HG02970 (cell line): ENCODE data around the gene ABHD5.

Experiments
- ATAC-seq: cut with Tn5 transposase; IDR thresholded peaks from one replicate; pipeline ENCODE4 v1.9.1; 2021; ENCODE audit warnings: mild to moderate bottlenecking, moderate library complexity, moderate number of reproducible peaks; ENCODE audit not compliant: unreplicated experiment, low FRiP score

The ABHD5 gene

GRCh38 chr3:43684944-43685343, 5.8 kb upstream of the ABHD5 start:
- ATAC-seq: no peak

GRCh38 chr3:43685921-43686320, 4.8 kb upstream of the ABHD5 start:
- no peak for ATAC-seq

GRCh38 chr3:43686333-43686699, 4.4 kb upstream of the ABHD5 start:
- ATAC-seq: no peak

GRCh38 chr3:43686700-43687498, 3.8 kb upstream of the ABHD5 start:
- ATAC-seq: no peak

- no peak for ATAC-seq
Observed at GRCh38 chr3:43687499-43687811, 3.3 kb upstream of the ABHD5 start.

- ATAC-seq: no peak
Observed at GRCh38 chr3:43688245-43688650, 2.5 kb upstream of the ABHD5 start.

- no peak for ATAC-seq
Observed at GRCh38 chr3:43689166-43689565, 1.6 kb upstream of the ABHD5 start.

GRCh38 chr3:43689766-43690399, 855 bp upstream of the ABHD5 start:
- no peak for ATAC-seq

GRCh38 chr3:43691120-43691995, 620 bp downstream of the ABHD5 start:
- ATAC-seq: no peak

GRCh38 chr3:43692085-43692855, 1.5 kb downstream of the ABHD5 start:
- no peak for ATAC-seq

GRCh38 chr3:43692971-43693370, 2.2 kb downstream of the ABHD5 start:
- ATAC-seq: no peak

- no peak for ATAC-seq
Observed at GRCh38 chr3:43693594-43693993, 2.9 kb downstream of the ABHD5 start.

GRCh38 chr3:43695443-43695842, 4.7 kb downstream of the ABHD5 start:
- no peak for ATAC-seq

GRCh38 chr3:43695863-43696262, 5.1 kb downstream of the ABHD5 start:
- ATAC-seq: no peak

- ATAC-seq: no peak
Observed at GRCh38 chr3:43696441-43696840, 5.7 kb downstream of the ABHD5 start.

GRCh38 chr3:43696881-43697280, 6.1 kb downstream of the ABHD5 start:
- ATAC-seq: no peak

GRCh38 chr3:43699864-43700263, 9.1 kb downstream of the ABHD5 start:
- no peak for ATAC-seq

GRCh38 chr3:43704697-43705096, 14.0 kb downstream of the ABHD5 start:
- no peak for ATAC-seq

GRCh38 chr3:43706342-43706741, 15.6 kb downstream of the ABHD5 start:
- ATAC-seq: no peak

GRCh38 chr3:43707266-43707665, 16.5 kb downstream of the ABHD5 start:
- ATAC-seq: no peak

GRCh38 chr3:43707998-43708397, 17.3 kb downstream of the ABHD5 start:
- ATAC-seq: no peak
